AG09309 (cell line): ENCODE measurements around the gene UNK.

Source experiments
- DNase-seq: peaks from one replicate; pipeline ENCODE4 v3.0.0-alpha.2; 2010; ENCODE audit warnings: low read depth
- H3K4me3 ChIP-seq: 2 replicates; pipeline ENCODE4 v1.5.1; 2011; ENCODE audit warnings: mild to moderate bottlenecking, low read depth, low read length, moderate library complexity; ENCODE audit not compliant: control insufficient read depth
- TF ChIP-seq, protein P1 (sequence below): IDR thresholded peaks from 2 replicates; pipeline ENCODE4 v1.5.1; 2011; ENCODE audit warnings: mild to moderate bottlenecking, low read depth, low read length, inconsistent platforms; ENCODE audit not compliant: insufficient read depth, control insufficient read depth; ENCODE audit errors: missing control alignments

UNK gene

DNA sequence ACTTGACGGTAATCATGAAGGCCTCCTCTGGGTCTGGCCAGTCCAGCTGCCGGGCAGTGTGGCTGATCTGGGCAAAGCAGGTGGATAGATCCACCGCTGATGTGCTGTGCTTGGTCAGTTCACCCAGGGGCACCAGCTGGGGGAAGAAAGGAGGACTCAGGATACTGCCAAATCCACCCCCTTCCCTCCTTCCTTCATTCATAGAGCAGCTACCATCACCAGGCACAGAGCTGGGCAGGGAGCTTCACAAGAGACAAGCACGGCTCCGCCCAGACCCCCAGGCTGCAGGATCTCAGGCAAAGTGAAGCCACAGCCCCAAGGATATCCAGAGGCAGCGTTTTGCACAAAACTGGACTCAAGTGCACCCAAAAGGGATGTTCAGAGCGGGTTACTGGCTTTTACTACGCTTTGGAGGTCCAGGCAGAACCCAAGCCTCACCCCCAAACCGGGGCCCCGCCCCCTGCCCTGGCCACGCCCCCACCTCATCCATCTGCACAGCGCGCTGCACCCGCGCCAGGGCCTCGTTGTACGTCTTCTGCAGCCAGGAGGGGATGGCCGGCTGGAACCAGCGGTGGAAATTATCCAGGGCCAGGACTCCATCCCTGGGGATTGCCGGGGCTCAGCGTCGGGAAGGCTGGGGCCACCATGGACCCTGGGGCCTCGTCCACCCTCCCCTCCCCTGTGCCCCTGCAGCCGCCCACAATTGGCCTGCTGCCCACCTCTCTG, 50.5 kb downstream of the UNK start:
- no peak for DNase-seq
- TF ChIP-seq, protein P1, sequence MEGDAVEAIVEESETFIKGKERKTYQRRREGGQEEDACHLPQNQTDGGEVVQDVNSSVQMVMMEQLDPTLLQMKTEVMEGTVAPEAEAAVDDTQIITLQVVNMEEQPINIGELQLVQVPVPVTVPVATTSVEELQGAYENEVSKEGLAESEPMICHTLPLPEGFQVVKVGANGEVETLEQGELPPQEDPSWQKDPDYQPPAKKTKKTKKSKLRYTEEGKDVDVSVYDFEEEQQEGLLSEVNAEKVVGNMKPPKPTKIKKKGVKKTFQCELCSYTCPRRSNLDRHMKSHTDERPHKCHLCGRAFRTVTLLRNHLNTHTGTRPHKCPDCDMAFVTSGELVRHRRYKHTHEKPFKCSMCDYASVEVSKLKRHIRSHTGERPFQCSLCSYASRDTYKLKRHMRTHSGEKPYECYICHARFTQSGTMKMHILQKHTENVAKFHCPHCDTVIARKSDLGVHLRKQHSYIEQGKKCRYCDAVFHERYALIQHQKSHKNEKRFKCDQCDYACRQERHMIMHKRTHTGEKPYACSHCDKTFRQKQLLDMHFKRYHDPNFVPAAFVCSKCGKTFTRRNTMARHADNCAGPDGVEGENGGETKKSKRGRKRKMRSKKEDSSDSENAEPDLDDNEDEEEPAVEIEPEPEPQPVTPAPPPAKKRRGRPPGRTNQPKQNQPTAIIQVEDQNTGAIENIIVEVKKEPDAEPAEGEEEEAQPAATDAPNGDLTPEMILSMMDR: no peak
- H3K4me3 ChIP-seq: no peak overlapping the region

DNA sequence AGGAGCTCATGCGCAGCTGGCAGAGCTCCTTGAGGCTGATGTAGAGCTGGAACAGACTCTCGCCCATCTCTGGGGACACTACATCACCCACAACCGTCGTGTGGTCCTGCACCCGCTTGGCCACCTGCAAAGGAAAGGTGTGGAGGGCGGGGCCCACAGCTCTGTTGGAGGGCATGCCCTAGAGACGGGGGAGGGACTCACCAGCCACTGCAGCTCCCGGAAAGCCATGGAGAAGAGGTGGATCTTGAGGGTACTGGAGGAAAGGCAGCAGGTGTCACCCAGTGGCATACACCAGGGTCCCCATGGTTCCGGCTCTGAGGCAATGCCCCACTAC, 51.0 kb downstream of the UNK start:
- no peak for DNase-seq
- H3K4me3 ChIP-seq: no peak overlapping the region
- TF ChIP-seq, protein P1: no peak

DNA sequence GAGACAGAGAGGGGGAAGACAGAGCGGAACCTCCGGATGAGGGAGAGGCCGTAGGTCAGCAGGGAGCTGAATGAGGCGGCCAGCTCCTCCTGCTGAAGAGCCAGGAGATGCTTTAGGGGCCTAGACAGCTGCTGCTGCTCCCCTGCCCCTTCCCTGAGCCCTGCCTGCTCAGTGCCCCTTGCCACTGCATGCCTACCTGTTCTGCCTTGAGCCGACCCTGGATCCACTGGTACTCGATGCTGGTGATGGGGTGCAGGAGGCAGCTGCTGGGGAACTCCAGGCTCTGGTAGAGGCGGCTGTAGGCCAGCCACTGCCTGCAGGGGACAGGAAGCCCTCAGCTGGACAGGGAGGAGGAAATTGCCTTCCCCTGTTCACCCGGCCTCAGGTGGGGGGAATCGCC, 52.0 kb downstream of the UNK start:
- H3K4me3 ChIP-seq: no peak overlapping the region
- DNase-seq: no peak
- TF ChIP-seq, protein P1: no peak

DNA sequence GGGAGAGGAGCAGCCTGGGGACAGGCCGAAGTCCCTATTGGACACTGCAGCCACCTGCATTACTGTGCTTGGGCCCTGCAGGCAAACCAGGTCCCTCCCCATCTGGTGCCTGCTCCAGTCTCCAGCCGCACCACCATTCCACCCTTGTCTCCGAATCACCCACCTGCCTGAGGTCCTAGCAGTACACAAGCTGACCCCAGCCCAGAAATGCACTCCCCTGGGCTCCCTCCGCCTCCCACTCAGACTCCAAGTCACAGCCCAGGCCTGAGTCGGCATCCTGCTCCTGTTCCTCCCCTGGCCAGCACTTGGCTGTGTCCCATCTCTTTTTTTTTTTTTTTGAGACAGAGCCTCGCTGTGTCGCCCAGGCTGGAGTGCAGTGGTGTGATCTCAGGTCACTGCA, 53.3 kb downstream of the UNK start:
- no peak for DNase-seq

DNA sequence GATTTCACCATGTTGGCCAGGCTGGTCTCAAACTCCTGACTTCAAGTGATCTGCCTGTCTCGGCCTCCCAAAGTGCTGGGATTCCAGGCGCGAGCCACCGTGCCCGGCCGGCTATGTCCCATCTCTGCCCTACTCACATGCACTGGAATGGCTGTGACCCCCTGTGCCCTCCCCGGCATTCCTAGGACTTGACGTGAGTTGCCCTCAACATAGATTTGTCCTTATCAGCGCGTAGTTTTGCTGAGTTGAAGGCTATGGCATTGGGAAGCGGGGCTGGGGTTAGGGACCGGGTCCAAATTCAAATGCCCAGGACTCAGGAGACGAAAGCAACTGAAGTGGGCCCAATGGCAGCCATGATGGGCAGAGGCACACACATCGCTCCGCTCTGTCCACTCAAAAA, 53.8 kb downstream of the UNK start:
- H3K4me3 ChIP-seq: no peak overlapping the region
- no peak for DNase-seq
- TF ChIP-seq, protein P1: no peak

More for the DNA sequence above, 53.3 kb downstream of the UNK start:
- no peak overlapping the region for H3K4me3 ChIP-seq
- TF ChIP-seq, protein P1: no peak

DNA sequence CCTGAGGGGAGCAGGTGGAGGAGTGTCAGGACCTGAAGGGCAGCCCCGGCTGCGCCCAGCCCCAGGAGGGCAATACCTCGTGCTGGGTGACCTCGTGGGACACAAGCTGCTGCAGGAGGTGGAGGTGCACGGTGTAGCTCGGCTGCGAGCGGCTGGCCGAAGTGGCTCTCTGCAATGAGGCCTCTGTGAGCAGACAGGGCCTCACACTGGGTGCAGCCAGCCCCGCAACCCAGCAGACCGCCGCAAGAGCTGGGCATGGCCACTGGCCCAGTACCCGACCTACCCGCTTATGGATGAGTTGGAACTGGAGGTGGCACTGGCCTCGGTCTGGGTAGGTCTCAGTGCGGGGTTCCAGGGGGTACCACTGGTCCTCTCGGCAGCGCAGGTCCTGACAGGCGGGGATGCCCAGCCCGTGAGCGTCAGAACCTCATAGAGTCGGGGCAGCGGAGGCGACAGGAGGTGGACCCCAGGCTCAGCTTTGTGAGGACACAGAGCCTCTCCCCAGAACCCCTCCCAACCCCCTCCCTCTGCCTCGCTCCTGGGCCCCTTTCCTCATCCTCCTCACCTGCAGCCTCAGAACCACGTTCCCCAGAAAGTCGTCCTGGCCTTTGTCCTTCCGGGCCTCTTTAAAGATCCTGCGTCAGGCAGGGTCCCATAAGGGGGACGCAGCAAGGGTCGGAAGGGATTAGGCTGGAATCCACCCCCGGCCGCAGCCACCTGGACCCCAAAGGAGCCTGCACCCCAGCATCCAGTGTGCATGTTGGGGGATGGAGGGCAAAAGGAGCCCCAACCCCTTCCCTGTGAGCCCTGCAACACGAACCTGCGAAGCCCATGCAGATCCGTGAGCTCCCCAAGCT, 55.6 kb downstream of the UNK start:
- no peak overlapping the region for H3K4me3 ChIP-seq
- TF ChIP-seq, protein P1: no peak
- no peak for DNase-seq
